DND-41 (cell line): ENCODE data around the gene TRMT112.
A peak's percentile ranks its signal among the peaks of the same experiment; 100 is the strongest.

Experiments
- ATAC-seq: fragments of 200-7000 bp; cut with Tn5 transposase; 3 replicates; pipeline ENCODE4 v1.9.1; 2021; ENCODE audit warnings: low read depth; ENCODE audit not compliant: insufficient read depth
- DNase-seq: peaks from one replicate; pipeline ENCODE4 v3.0.0-alpha.2; 2020
- H2AFZ ChIP-seq: 2 replicates; pipeline ENCODE4 v1.6.0; 2012; ENCODE audit warnings: low read depth, low read length
- H3K27ac ChIP-seq: 2 replicates; pipeline ENCODE4 v1.5.1; 2012; ENCODE audit warnings: low read length, inconsistent platforms
- H3K27me3 ChIP-seq: fragments of 200-600 bp; sonication (generic); 2 replicates; pipeline ENCODE4 v1.6.0; 2012; ENCODE audit warnings: low read length, mild to moderate bottlenecking, inconsistent platforms; ENCODE audit not compliant: insufficient read depth, poor library complexity
- H3K36me3 ChIP-seq: 2 replicates; pipeline ENCODE4 v1.5.1; 2012; ENCODE audit warnings: low read length, inconsistent platforms; ENCODE audit not compliant: insufficient read depth
- H3K4me1 ChIP-seq: 2 replicates; pipeline ENCODE4 v1.5.1; 2012; ENCODE audit warnings: mild to moderate bottlenecking, low read length; ENCODE audit not compliant: insufficient read depth
- H3K4me2 ChIP-seq: 2 replicates; pipeline ENCODE4 v1.6.0; 2012; ENCODE audit warnings: mild to moderate bottlenecking, moderate library complexity, low read length, inconsistent platforms; ENCODE audit not compliant: insufficient read depth
- H3K4me3 ChIP-seq, 2 experiments: fragments of 200-600 bp in 1 of 2; shearing (Covaris generic) in 1 of 2; 2 replicates each; pipeline ENCODE4 v1.5.1; 2012 to 2016; ENCODE audit warnings: inconsistent platforms in 2 of 2, low read length in 2 of 2, mild to moderate bottlenecking in 2 of 2, low read depth in 1 of 2, moderate library complexity in 1 of 2
- H3K79me2 ChIP-seq: 2 replicates; pipeline ENCODE4 v1.6.0; 2012; ENCODE audit warnings: low read length, inconsistent platforms; ENCODE audit not compliant: insufficient read depth
- H3K9ac ChIP-seq: 2 replicates; pipeline ENCODE4 v1.6.0; 2012; ENCODE audit warnings: low read depth, mild to moderate bottlenecking, inconsistent platforms, low read length, moderate library complexity
- H3K9me3 ChIP-seq: 2 replicates; pipeline ENCODE4 v1.5.1; 2012; ENCODE audit warnings: low read length, moderate library complexity, mild to moderate bottlenecking, inconsistent platforms; ENCODE audit not compliant: insufficient read depth, severe bottlenecking
- H4K20me1 ChIP-seq: 2 replicates; pipeline ENCODE4 v1.6.0; 2012; ENCODE audit warnings: low read length; ENCODE audit not compliant: insufficient read depth
- CTCF ChIP-seq: IDR thresholded peaks from 2 replicates; pipeline ENCODE4 v1.5.1; 2012; ENCODE audit warnings: borderline replicate concordance, low read length, moderate library complexity, mild to moderate bottlenecking; ENCODE audit not compliant: poor library complexity, severe bottlenecking; ENCODE audit errors: extremely low read depth
- EZH2 ChIP-seq: IDR thresholded peaks from 3 replicates; pipeline ENCODE4 v1.6.1; 2012; ENCODE audit warnings: borderline replicate concordance, low read depth, mild to moderate bottlenecking, moderate library complexity, low read length, inconsistent platforms; ENCODE audit not compliant: severe bottlenecking

TRMT112 gene

GRCh38 chr11:64355078-64355940 is 38.0 kb upstream of the TRMT112 start:
- H4K20me1 ChIP-seq: peaks cover 2% of the 10 kb centered on the region; the same call in 1 of the 2 replicates
- peaks cover 21% of the 10 kb centered on the region for H3K79me2 ChIP-seq
- no peak overlapping the region for H3K9ac ChIP-seq
- no peaks in the 10 kb centered on the region for H3K9me3 ChIP-seq
- H3K27ac ChIP-seq: no peak overlapping the region
- ATAC-seq: no peak
- DNase-seq: peak; percentile 46
- no peak overlapping the region for H3K4me2 ChIP-seq
- no peak overlapping the region for H3K4me3 ChIP-seq
- H3K4me1 ChIP-seq: peaks cover 24% of the 10 kb centered on the region
- H2AFZ ChIP-seq: no peak overlapping the region
- TF ChIP-seq EZH2 (no peak), CTCF (peak; percentile 65)
- H3K27me3 ChIP-seq: no peaks in the 10 kb centered on the region
- peaks cover 2% of the 10 kb centered on the region; the same call in 1 of the 2 replicates for H3K36me3 ChIP-seq

- Histone ChIP-seq H3K4me2 (no peak overlapping the region), H3K4me3 (no peak overlapping the region)
These were observed 36.6 kb upstream of the TRMT112 start for GRCh38 chr11:64353715-64354506.

GRCh38 chr11:64352995-64353714 is 35.8 kb upstream of the TRMT112 start:
- TF ChIP-seq EZH2: no peak
- no peak for TF ChIP-seq CTCF
- H2AFZ ChIP-seq: no peak overlapping the region
- no peak overlapping the region for H3K4me2 ChIP-seq
- no peaks in the 10 kb centered on the region for H3K27me3 ChIP-seq
- H3K9me3 ChIP-seq: no peaks in the 10 kb centered on the region
- H3K36me3 ChIP-seq: no peaks in the 10 kb centered on the region
- ATAC-seq: no peak
- H3K4me1 ChIP-seq: peaks cover 5% of the 10 kb centered on the region
- no peak for DNase-seq
- H3K27ac ChIP-seq: no peak overlapping the region
- H3K9ac ChIP-seq: no peak overlapping the region
- H4K20me1 ChIP-seq: no peaks in the 10 kb centered on the region
- peaks cover under 1% of the 10 kb centered on the region; the same call in 1 of the 2 replicates for H3K79me2 ChIP-seq
- H3K4me3 ChIP-seq: no peak overlapping the region

More at GRCh38 chr11:64353715-64354506, 36.6 kb upstream of the TRMT112 start:
- no peak overlapping the region for H2AFZ ChIP-seq
- TF ChIP-seq CTCF: no peak
- no peak for TF ChIP-seq EZH2
- no peaks in the 10 kb centered on the region for H3K27me3 ChIP-seq
- H3K9me3 ChIP-seq: no peaks in the 10 kb centered on the region
- peaks cover 8% of the 10 kb centered on the region for H3K79me2 ChIP-seq
- H3K9ac ChIP-seq: no peak overlapping the region
- ATAC-seq (no peak), DNase-seq (no peak)
- H3K4me1 ChIP-seq: peaks cover 12% of the 10 kb centered on the region
- H3K27ac ChIP-seq: no peak overlapping the region
- no peaks in the 10 kb centered on the region for H4K20me1 ChIP-seq
- no peaks in the 10 kb centered on the region for H3K36me3 ChIP-seq
